GM12878 (cell line): ENCODE measurements around the gene B3GNT3. TPM values are rescaled to one million over a fixed set of nuclear protein-coding genes. Genes with fewer than 3 reads are reported as not detected.
A peak's percentile ranks its signal among the peaks of the same experiment; 100 is the strongest.

ENCODE experiments used
- ASH2L ChIP-seq: fragments of 300-600, 200-600 bp; sonication (generic); IDR thresholded peaks from 2 replicates; pipeline ENCODE4 v1.6.1; 2017; ENCODE audit warnings: low read depth, mild to moderate bottlenecking, borderline replicate concordance
- BCL11A ChIP-seq: IDR thresholded peaks from 2 replicates; pipeline ENCODE4 v1.6.1; 2011; ENCODE audit warnings: low read depth, low read length
- HDGF ChIP-seq: fragments of 450-650 bp; IDR thresholded peaks from 2 replicates; pipeline ENCODE4 v1.6.1; 2016; ENCODE audit warnings: antibody characterized with exemption
- IKZF2 ChIP-seq, 2 experiments: fragments of 450-650 bp; IDR thresholded peaks; 2 replicates each; pipeline ENCODE4 v1.6.1; 2017; ENCODE audit warnings: mild to moderate bottlenecking in 2 of 2, moderate library complexity in 2 of 2
- LARP7 ChIP-seq: fragments of 450-650 bp; IDR thresholded peaks from 2 replicates; pipeline ENCODE4 v1.6.1; 2017; ENCODE audit warnings: mild to moderate bottlenecking
- MYB ChIP-seq: fragments of 150-350 bp; IDR thresholded peaks from 2 replicates; pipeline ENCODE4 v1.6.1; 2014; ENCODE audit warnings: mild to moderate bottlenecking, low read depth, low read length, borderline replicate concordance
- NR2C1 ChIP-seq: fragments of 450-650 bp; IDR thresholded peaks from 2 replicates; pipeline ENCODE4 v1.6.1; 2017; ENCODE audit warnings: antibody characterized with exemption, mild to moderate bottlenecking, moderate library complexity
- NR2F1 ChIP-seq: fragments of 450-650 bp; conservative IDR thresholded peaks from 2 replicates; pipeline ENCODE4 v1.6.1; 2017; ENCODE audit warnings: mild to moderate bottlenecking
- NRF1 ChIP-seq: conservative IDR thresholded peaks from 2 replicates; pipeline ENCODE4 v1.6.1; 2011; ENCODE audit warnings: mild to moderate bottlenecking, low read depth, low read length, improper control_type of control experiment
- POLR2A ChIP-seq: IDR thresholded peaks from 2 replicates; pipeline ENCODE4 v1.6.1; 2011; ENCODE audit warnings: low read depth, mild to moderate bottlenecking, low read length
- RUNX3 ChIP-seq: IDR thresholded peaks from 2 replicates; pipeline ENCODE4 v1.6.1; 2012; ENCODE audit warnings: low read length, inconsistent platforms
- SPI1 ChIP-seq: IDR thresholded peaks from 2 replicates; pipeline ENCODE4 v1.6.1; 2011; ENCODE audit warnings: low read depth, mild to moderate bottlenecking, low read length, moderate library complexity, borderline replicate concordance; ENCODE audit not compliant: insufficient read depth
- STAT1 ChIP-seq: fragments of 450-650 bp; conservative IDR thresholded peaks from 2 replicates; pipeline ENCODE4 v1.6.1; 2014; ENCODE audit warnings: antibody characterized with exemption, mild to moderate bottlenecking
- TCF12 ChIP-seq: IDR thresholded peaks from 2 replicates; pipeline ENCODE4 v1.6.1; 2011; ENCODE audit warnings: low read depth, mild to moderate bottlenecking, low read length
- TCF3 ChIP-seq: IDR thresholded peaks from 2 replicates; pipeline ENCODE4 v1.6.1; 2012; ENCODE audit warnings: low read depth, mild to moderate bottlenecking, low read length, borderline replicate concordance; ENCODE audit not compliant: insufficient read depth
- YBX1 ChIP-seq: fragments of 450-650 bp; IDR thresholded peaks from 2 replicates; pipeline ENCODE4 v1.6.1; 2016; ENCODE audit warnings: antibody characterized with exemption
- ZNF384 ChIP-seq: IDR thresholded peaks from 2 replicates; pipeline ENCODE4 v1.6.1; 2012; ENCODE audit warnings: low read depth, mild to moderate bottlenecking, low read length, improper control_type of control experiment, borderline replicate concordance
- ZZZ3 ChIP-seq: IDR thresholded peaks from 2 replicates; pipeline ENCODE4 v1.6.1; 2011; ENCODE audit warnings: low read depth; ENCODE audit not compliant: control insufficient read depth, insufficient read length
- polyA plus RNA-seq, 11 experiments: library from polyadenylated mRNA; depleted of rRNA in 4 of 11; unstranded in 6 of 11; stranded (reverse) in 5 of 11; fragments of >200 nt; fragmentation: Nextera tagmentation in 4 of 11; fragmentation: Illumina TruSeq in 1 of 11; extraction: Ambion mirVana in 4 of 11; extraction: Trizol in 1 of 11; gene quantifications; 1 replicate in 1 of 11; 2 replicates in 10 of 11; pipeline versions ENCODE4 v1.2.1 to v1.2.3, GENCODE V29; 2011 to 2016; ENCODE audit warnings: inconsistent platforms in 2 of 11, missing spikeins in 2 of 11, low read depth in 1 of 11
- total RNA-seq, 4 experiments: library from RNA; depleted of rRNA in 3 of 4; stranded (reverse); fragments of >200 nt in 3 of 4; fragmentation: Illumina TruSeq in 1 of 4; extraction: Trizol in 1 of 4; gene quantifications; 2 replicates each; pipeline versions ENCODE4 v1.2.1 to v1.2.3, GENCODE V29; 2013 to 2021
- TF ChIP-seq, protein P1 (sequence below), 3 experiments: IDR thresholded peaks in 2 of 3; conservative IDR thresholded peaks in 1 of 3; 2 replicates each; pipeline ENCODE4 v1.5.1; 2011; ENCODE audit warnings: low read depth in 3 of 3, low read length in 3 of 3, mild to moderate bottlenecking in 3 of 3, control low read depth in 2 of 3, moderate library complexity in 2 of 3, inconsistent platforms in 1 of 3, mixed read lengths in 1 of 3; ENCODE audit not compliant: control insufficient read depth in 2 of 3, insufficient read depth in 1 of 3; ENCODE audit errors: extremely low read depth in 1 of 3
- TF ChIP-seq, protein P2 (sequence below): fragments of 450-650 bp; IDR thresholded peaks from 2 replicates; pipeline ENCODE4 v1.6.1; 2014; ENCODE audit warnings: mild to moderate bottlenecking
- TF ChIP-seq, protein P3 (sequence below): fragments of 450-650 bp; IDR thresholded peaks from 2 replicates; pipeline ENCODE4 v1.6.1; 2017; ENCODE audit warnings: mild to moderate bottlenecking, low read depth, inconsistent platforms; ENCODE audit not compliant: poor library complexity, severe bottlenecking
- TF ChIP-seq, protein P4 (sequence below): IDR thresholded peaks from 2 replicates; pipeline ENCODE4 v1.6.1; 2012; ENCODE audit warnings: low read length, inconsistent platforms
- TF ChIP-seq, protein P5 (sequence below): fragments of 150-350 bp; IDR thresholded peaks from 2 replicates; pipeline ENCODE4 v1.6.1; 2014; ENCODE audit warnings: mild to moderate bottlenecking, low read depth, low read length

B3GNT3 gene
- total and polyA plus RNA-seq, 10 of the 15 experiments (the other 5 are each of a cell fraction or from before 2014, with no cell fraction given) = not detected

DNA sequence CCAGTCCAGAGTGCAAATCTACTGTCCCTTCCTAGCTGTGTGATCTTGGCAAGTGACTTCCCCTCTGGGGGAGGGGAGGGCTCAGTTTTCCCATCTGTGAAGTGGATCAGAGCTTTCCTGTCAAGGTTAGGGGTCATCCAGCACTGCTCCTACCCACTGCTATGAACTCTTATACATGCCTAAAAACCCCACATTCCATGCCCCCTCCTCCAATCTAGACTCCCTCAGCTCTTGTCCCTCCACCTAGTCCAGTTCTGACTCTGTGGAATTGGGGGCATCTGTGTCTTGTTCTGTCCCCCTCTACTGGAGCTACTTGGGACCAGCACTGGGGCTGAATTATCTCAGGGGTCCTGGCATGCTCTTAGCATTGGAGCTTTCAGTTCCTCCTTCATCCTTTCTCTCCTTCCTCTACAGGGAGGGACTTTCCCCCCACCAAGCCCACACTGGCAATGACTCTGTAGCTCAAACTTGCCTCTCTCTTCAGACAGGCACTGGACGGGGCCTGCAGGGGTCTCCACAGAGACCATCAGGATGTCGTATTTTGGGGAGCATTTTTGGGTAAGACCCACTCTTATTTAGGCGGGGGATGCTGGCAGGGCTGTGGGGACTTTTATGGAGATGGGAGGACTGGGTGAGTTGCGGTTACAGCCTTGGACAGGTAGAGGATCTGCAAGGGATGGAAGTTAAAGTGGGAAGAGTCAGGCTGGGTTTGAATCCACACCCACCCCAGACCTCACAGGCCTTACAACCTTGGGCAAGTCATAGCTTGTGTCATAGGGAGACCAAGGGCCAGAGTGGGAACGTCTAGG is 40.1 kb upstream of the B3GNT3 start (continued):
- TF ChIP-seq, protein P1, sequence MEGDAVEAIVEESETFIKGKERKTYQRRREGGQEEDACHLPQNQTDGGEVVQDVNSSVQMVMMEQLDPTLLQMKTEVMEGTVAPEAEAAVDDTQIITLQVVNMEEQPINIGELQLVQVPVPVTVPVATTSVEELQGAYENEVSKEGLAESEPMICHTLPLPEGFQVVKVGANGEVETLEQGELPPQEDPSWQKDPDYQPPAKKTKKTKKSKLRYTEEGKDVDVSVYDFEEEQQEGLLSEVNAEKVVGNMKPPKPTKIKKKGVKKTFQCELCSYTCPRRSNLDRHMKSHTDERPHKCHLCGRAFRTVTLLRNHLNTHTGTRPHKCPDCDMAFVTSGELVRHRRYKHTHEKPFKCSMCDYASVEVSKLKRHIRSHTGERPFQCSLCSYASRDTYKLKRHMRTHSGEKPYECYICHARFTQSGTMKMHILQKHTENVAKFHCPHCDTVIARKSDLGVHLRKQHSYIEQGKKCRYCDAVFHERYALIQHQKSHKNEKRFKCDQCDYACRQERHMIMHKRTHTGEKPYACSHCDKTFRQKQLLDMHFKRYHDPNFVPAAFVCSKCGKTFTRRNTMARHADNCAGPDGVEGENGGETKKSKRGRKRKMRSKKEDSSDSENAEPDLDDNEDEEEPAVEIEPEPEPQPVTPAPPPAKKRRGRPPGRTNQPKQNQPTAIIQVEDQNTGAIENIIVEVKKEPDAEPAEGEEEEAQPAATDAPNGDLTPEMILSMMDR (IDR thresholded peaks at IDR 0.05 in 2 of 3, conservative IDR thresholded peaks at IDR 0.05 in 1 of 3; ENCODE audit: control insufficient read depth in 2 of 3, extremely low read depth in 1 of 3, insufficient read depth in 1 of 3, low read depth in 3 of 3, low read length in 3 of 3) = peak; percentile 47 to 70 (median 50)
- TF ChIP-seq BCL11A (peak; percentile 58; the same call in 1 of the 2 replicates), ZNF384 (no peak), ASH2L (no peak), TCF12 (no peak), SPI1 (peak; percentile 98), ZZZ3 (no peak), YBX1 (no peak), NR2F1 (peak; percentile 91), TCF3 (no peak), HDGF (peak; percentile 20), MYB (0 out of 2 replicates have a peak, but pooled peaks have one; percentile 28), RUNX3 (peak; percentile 62; the same call in 1 of the 2 replicates), NR2C1 (0 out of 2 replicates have a peak, but pooled peaks have one; percentile 33), POLR2A (no peak), STAT1 (peak; percentile 17; the same call in 1 of the 2 replicates), NRF1 (no peak), LARP7 (no peak), IKZF2 (IDR thresholded peaks at IDR 0.05) (peak; percentile 91 to 93)
- TF ChIP-seq, protein P2, sequence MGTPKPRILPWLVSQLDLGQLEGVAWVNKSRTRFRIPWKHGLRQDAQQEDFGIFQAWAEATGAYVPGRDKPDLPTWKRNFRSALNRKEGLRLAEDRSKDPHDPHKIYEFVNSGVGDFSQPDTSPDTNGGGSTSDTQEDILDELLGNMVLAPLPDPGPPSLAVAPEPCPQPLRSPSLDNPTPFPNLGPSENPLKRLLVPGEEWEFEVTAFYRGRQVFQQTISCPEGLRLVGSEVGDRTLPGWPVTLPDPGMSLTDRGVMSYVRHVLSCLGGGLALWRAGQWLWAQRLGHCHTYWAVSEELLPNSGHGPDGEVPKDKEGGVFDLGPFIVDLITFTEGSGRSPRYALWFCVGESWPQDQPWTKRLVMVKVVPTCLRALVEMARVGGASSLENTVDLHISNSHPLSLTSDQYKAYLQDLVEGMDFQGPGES = no peak
- TF ChIP-seq, protein P3, sequence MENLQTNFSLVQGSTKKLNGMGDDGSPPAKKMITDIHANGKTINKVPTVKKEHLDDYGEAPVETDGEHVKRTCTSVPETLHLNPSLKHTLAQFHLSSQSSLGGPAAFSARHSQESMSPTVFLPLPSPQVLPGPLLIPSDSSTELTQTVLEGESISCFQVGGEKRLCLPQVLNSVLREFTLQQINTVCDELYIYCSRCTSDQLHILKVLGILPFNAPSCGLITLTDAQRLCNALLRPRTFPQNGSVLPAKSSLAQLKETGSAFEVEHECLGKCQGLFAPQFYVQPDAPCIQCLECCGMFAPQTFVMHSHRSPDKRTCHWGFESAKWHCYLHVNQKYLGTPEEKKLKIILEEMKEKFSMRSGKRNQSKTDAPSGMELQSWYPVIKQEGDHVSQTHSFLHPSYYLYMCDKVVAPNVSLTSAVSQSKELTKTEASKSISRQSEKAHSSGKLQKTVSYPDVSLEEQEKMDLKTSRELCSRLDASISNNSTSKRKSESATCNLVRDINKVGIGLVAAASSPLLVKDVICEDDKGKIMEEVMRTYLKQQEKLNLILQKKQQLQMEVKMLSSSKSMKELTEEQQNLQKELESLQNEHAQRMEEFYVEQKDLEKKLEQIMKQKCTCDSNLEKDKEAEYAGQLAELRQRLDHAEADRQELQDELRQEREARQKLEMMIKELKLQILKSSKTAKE = peak; percentile 58
- TF ChIP-seq, protein P4, sequence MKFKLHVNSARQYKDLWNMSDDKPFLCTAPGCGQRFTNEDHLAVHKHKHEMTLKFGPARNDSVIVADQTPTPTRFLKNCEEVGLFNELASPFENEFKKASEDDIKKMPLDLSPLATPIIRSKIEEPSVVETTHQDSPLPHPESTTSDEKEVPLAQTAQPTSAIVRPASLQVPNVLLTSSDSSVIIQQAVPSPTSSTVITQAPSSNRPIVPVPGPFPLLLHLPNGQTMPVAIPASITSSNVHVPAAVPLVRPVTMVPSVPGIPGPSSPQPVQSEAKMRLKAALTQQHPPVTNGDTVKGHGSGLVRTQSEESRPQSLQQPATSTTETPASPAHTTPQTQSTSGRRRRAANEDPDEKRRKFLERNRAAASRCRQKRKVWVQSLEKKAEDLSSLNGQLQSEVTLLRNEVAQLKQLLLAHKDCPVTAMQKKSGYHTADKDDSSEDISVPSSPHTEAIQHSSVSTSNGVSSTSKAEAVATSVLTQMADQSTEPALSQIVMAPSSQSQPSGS = peak; percentile 26; the same call in 1 of the 2 replicates
- TF ChIP-seq, protein P5, sequence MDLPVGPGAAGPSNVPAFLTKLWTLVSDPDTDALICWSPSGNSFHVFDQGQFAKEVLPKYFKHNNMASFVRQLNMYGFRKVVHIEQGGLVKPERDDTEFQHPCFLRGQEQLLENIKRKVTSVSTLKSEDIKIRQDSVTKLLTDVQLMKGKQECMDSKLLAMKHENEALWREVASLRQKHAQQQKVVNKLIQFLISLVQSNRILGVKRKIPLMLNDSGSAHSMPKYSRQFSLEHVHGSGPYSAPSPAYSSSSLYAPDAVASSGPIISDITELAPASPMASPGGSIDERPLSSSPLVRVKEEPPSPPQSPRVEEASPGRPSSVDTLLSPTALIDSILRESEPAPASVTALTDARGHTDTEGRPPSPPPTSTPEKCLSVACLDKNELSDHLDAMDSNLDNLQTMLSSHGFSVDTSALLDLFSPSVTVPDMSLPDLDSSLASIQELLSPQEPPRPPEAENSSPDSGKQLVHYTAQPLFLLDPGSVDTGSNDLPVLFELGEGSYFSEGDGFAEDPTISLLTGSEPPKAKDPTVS = no peak
